MM.1S (cell line): ENCODE results near the gene SOAT1.

Source experiments
- DNase-seq: peaks from one replicate; pipeline ENCODE4 v3.0.0-alpha.2; 2015
- H2AFZ ChIP-seq: fragments of 300-600 bp; sonication (generic); 2 replicates; pipeline ENCODE4 v1.6.0; 2016; ENCODE audit warnings: antibody characterized with exemption, low read length
- H3F3A ChIP-seq: fragments of 300-600 bp; sonication (generic); 2 replicates; pipeline ENCODE4 v1.6.1; 2016; ENCODE audit warnings: mild to moderate bottlenecking, antibody characterized with exemption, low read length, moderate library complexity, mixed read lengths; ENCODE audit not compliant: insufficient read depth
- H3K27ac ChIP-seq: fragments of 300-600 bp; sonication (generic); 2 replicates; pipeline ENCODE4 v1.5.1; 2016; ENCODE audit warnings: mild to moderate bottlenecking, low read length
- H3K27me3 ChIP-seq: fragments of 300-600 bp; sonication (generic); replicated peaks from 2 replicates; pipeline ENCODE4 v1.6.0; 2016; ENCODE audit warnings: low read length; ENCODE audit not compliant: insufficient read depth
- H3K36me3 ChIP-seq: fragments of 300-600 bp; sonication (generic); replicated peaks from 2 replicates; pipeline ENCODE4 v1.6.1; 2016; ENCODE audit warnings: mild to moderate bottlenecking, low read length, mixed read lengths; ENCODE audit not compliant: insufficient read depth
- H3K4me1 ChIP-seq: fragments of 300-600 bp; sonication (generic); 2 replicates; pipeline ENCODE4 v1.6.1; 2016; ENCODE audit warnings: low read length, mixed read lengths
- H3K4me2 ChIP-seq: fragments of 300-600 bp; sonication (generic); 2 replicates; pipeline ENCODE4 v1.6.0; 2016; ENCODE audit warnings: low read depth, low read length
- H3K4me3 ChIP-seq: fragments of 300-600 bp; sonication (generic); 2 replicates; pipeline ENCODE4 v1.5.1; 2016; ENCODE audit warnings: low read length, mixed read lengths
- H3K79me2 ChIP-seq: fragments of 300-600 bp; sonication (generic); 2 replicates; pipeline ENCODE4 v1.6.1; 2016; ENCODE audit warnings: mixed run types, low read length, mixed read lengths
- H3K9ac ChIP-seq: fragments of 300-600 bp; sonication (generic); 2 replicates; pipeline ENCODE4 v1.6.1; 2016; ENCODE audit warnings: low read length, mixed read lengths
- H3K9me2 ChIP-seq: fragments of 300-600 bp; sonication (generic); replicated peaks from 2 replicates; pipeline ENCODE4 v1.6.1; 2016; ENCODE audit warnings: mild to moderate bottlenecking, low read length, mixed read lengths; ENCODE audit not compliant: insufficient read depth
- H3K9me3 ChIP-seq: fragments of 300-600 bp; sonication (generic); replicated peaks from 2 replicates; pipeline ENCODE4 v1.6.1; 2016; ENCODE audit warnings: mild to moderate bottlenecking, low read length, mixed read lengths; ENCODE audit not compliant: insufficient read depth
- H4K20me1 ChIP-seq: fragments of 300-600 bp; sonication (generic); 2 replicates; pipeline ENCODE4 v1.6.1; 2016; ENCODE audit warnings: mild to moderate bottlenecking, low read length, moderate library complexity, mixed read lengths; ENCODE audit not compliant: insufficient read depth
- CTCF ChIP-seq: fragments of 300-600 bp; sonication (generic); IDR thresholded peaks from 2 replicates; pipeline ENCODE4 v1.5.1; 2016; ENCODE audit warnings: antibody characterized with exemption, low read length, mixed read lengths
- EZH2 ChIP-seq: fragments of 300-600 bp; sonication (generic); optimal IDR thresholded peaks from 2 replicates; pipeline ENCODE3; 2017; ENCODE audit warnings: low read depth, mild to moderate bottlenecking, antibody characterized with exemption, low read length, mixed read lengths
- EZH2phosphoT487 ChIP-seq: fragments of 300-600 bp; sonication (generic); IDR thresholded peaks from 2 replicates; pipeline ENCODE4 v1.6.1; 2018; ENCODE audit warnings: antibody characterized with exemption, low read length

Gene SOAT1

GRCh38 chr1:179327679-179328078, 34.1 kb downstream of the SOAT1 start:
- Histone ChIP-seq H3K9ac (no peak overlapping the region), H3K27ac (no peak overlapping the region), H3K27me3 (no peaks in the 10 kb centered on the region), H3K36me3 (no peaks in the 10 kb centered on the region), H3K4me2 (no peak overlapping the region), H2AFZ (no peak overlapping the region), H3K79me2 (peaks cover 1% of the 10 kb centered on the region; the same call in 1 of the 2 replicates), H3K9me3 (no peaks in the 10 kb centered on the region), H3F3A (no peaks in the 10 kb centered on the region), H3K4me1 (no peaks in the 10 kb centered on the region), H4K20me1 (no peaks in the 10 kb centered on the region), H3K9me2 (no peaks in the 10 kb centered on the region), H3K4me3 (no peak overlapping the region)
- DNase-seq = no peak
- no peak for TF ChIP-seq EZH2phosphoT487
- TF ChIP-seq EZH2 = no peak
- no peak for TF ChIP-seq CTCF

GRCh38 chr1:179329862-179330261, 36.3 kb downstream of the SOAT1 start:
- H3K4me1 ChIP-seq = no peaks in the 10 kb centered on the region
- no peak for DNase-seq
- H3K4me2 ChIP-seq = no peak overlapping the region
- H3F3A ChIP-seq = no peaks in the 10 kb centered on the region
- H3K27me3 ChIP-seq = no peaks in the 10 kb centered on the region
- H2AFZ ChIP-seq = no peak overlapping the region
- H3K9me2 ChIP-seq = no peaks in the 10 kb centered on the region
- no peaks in the 10 kb centered on the region for H3K9me3 ChIP-seq
- H3K79me2 ChIP-seq = no peaks in the 10 kb centered on the region
- H3K36me3 ChIP-seq = no peaks in the 10 kb centered on the region
- H3K4me3 ChIP-seq = no peak overlapping the region
- no peaks in the 10 kb centered on the region for H4K20me1 ChIP-seq
- H3K9ac ChIP-seq = no peak overlapping the region
- no peak overlapping the region for H3K27ac ChIP-seq
- TF ChIP-seq EZH2phosphoT487 = no peak
- no peak for TF ChIP-seq EZH2
- no peak for TF ChIP-seq CTCF

DNA sequence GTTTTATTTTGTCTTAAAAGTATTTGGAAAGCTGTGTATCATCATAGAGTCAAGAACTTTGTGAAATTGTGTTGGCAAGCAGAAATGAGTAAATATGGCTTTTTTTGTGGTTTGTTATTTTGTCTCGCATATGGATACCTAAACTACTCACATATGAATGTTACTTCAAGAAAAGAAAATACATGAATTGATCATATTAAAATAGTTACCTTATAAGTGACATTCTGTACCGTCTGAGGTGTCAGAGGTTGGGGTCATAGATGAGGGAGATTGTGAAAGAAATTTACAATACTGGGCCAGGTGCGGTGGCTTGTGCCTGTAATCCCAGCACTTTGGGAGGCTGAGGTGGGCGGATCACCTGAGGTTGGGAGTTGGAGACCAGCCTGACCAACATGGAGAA, 40.8 kb downstream of the SOAT1 start:
- H3K9me2 ChIP-seq = no peaks in the 10 kb centered on the region
- H3K4me3 ChIP-seq = no peak overlapping the region
- no peak overlapping the region for H3K27ac ChIP-seq
- no peaks in the 10 kb centered on the region for H3K27me3 ChIP-seq
- no peaks in the 10 kb centered on the region for H4K20me1 ChIP-seq
- H3K79me2 ChIP-seq = no peaks in the 10 kb centered on the region
- no peak overlapping the region for H3K9ac ChIP-seq
- H3F3A ChIP-seq = no peaks in the 10 kb centered on the region
- no peak for TF ChIP-seq EZH2phosphoT487
- no peak for TF ChIP-seq CTCF
- TF ChIP-seq EZH2 = no peak
- no peak overlapping the region for H2AFZ ChIP-seq
- no peaks in the 10 kb centered on the region for H3K4me1 ChIP-seq
- H3K36me3 ChIP-seq = peaks cover 2% of the 10 kb centered on the region; the same call in 1 of the 2 replicates
- no peak overlapping the region for H3K4me2 ChIP-seq
- no peaks in the 10 kb centered on the region for H3K9me3 ChIP-seq
- no peak for DNase-seq

- H3K27ac ChIP-seq = no peak overlapping the region
- TF ChIP-seq EZH2 (no peak), CTCF (no peak), EZH2phosphoT487 (no peak)
- H3K4me1 ChIP-seq = no peaks in the 10 kb centered on the region
- H3K27me3 ChIP-seq = no peaks in the 10 kb centered on the region
- no peak overlapping the region for H3K4me2 ChIP-seq
- H4K20me1 ChIP-seq = no peaks in the 10 kb centered on the region
- no peak overlapping the region for H3K9ac ChIP-seq
- H3F3A ChIP-seq = no peaks in the 10 kb centered on the region
- no peaks in the 10 kb centered on the region for H3K79me2 ChIP-seq
- H2AFZ ChIP-seq = no peak overlapping the region
- no peaks in the 10 kb centered on the region for H3K9me3 ChIP-seq
- DNase-seq = no peak
- no peak overlapping the region for H3K4me3 ChIP-seq
- H3K9me2 ChIP-seq = no peaks in the 10 kb centered on the region
- H3K36me3 ChIP-seq = peaks cover 6% of the 10 kb centered on the region; the same call in 1 of the 2 replicates
These were observed 43.7 kb downstream of the SOAT1 start for GRCh38 chr1:179337288-179337687.
